Putamen (tissue), 1 donor: ENCODE data around the gene FKBP11.

ENCODE experiments used
- DNase-seq: peaks from one replicate; pipeline ENCODE4 v3.0.0-alpha.2; 2016; ENCODE audit warnings: low spot score

The FKBP11 gene

DNA sequence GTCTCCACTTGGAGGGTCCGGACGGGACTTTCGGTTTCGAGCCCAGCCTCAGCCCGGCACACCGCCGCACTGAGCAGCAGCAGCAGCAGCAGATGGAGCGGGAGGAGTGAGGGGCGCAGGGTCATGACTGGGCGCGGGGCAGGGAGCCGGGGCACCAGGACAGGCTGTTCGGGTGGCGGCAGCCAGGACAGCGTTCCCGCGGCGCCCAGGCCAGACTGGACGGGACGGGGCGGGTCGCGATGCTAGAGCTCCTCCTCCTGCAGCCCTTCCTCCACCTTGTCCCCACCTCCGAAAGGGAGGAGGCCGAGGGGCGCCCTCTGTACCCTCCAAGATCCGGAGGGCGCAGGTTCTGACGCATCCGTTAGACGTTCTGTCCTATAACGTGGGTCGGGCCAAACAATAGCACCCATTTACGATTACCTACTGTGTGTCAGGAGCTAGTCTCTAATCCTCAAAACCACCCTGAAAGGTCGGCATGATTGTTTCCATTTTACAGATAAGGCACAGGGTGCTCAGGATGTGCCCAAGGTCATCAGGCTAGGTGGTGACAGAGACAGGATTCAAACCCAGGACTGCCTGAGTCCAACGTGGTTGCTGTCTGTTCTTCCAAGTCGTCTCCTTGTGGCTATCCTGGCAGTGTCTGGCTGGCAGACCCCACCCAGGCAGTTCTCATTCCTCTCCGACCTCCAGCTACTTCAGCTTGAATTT lies at the start of gene FKBP11:
TSS of gene FKBP11 (minus strand) at position 189 of the 708 bp plus-strand sequence. CDS start at position 125, 64 bp downstream.
- DNase-seq: no peak

DNA sequence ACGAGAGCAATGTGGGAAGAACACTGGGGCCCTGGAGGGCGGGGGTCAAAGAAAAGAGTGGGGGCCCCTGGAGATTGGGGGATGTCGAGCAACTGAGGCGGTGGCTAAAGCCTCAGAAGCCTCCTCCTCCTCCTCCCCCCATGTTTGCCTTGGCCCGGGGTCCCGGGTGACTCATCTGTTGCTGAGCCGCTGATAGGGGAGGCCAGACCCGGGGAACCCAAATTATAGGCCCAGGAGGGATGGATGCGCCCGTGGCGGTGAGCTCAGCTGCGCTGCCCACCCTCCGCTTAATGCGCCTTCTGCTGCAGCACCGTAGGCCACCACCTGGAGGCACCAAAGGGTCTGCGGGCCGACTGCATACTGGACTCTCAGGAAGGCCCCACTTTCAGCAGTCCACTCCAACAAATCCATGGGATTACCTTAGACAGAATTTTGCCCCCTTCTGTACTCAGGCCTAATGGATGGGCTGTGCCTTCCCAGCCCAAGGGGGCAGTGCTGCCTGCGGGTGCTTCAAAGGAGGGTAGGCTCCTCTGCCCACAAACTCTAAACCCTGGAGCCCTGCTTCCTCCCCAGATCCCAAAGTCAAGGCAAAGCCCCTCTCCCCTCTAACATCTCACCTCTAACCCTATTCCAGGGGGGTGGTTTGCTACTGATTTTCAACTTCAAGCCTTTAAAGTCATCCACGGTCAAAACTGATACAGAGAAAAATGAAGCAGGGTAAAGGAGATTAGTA lies 48.8 kb upstream of the FKBP11 start:
- no peak for DNase-seq

DNA sequence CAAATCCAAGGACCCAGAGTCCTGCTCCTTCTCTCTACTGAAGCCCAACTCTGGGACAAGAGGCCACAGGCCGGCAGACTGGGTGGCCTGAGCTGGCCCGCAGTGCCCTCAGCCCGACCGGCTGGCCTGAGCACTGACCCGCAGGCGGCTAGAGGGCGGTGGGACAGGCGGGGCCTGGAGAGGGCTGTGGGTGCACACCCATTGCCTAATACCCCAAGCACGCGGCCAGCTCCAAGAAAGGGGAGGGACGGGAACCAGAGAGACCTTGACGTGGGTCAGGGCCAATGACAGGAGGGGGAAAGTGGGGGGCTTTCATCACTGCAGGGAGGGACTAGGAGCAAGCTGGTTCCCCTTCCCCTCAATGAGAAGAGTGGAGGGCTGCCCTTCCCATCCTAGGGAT lies 48.2 kb upstream of the FKBP11 start:
- DNase-seq: no peak

DNA sequence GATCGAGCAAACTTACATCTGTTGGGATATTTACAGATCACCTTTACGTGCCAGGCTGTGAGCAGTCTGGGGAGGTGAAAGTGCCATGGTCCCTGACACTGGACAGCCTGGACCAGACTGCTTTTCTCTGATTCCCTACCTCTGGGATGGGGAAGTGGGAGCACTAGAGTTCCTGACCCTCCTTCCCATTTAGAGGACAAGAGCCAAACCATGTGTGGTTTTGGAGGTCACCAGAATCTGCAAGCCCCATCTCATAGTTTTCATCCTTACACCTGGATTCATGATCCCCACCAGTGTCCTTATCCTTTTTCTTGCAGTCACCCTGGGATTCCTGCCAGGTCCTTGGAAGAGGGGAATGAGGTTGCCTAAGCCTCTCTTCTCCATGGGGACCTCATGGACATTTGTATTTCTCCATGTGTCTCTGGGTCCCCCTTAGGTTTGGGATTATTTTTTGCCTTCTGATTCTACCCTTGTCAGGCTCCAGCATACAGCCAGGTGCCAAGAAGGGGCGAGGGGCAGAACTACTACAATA lies 47.7 kb upstream of the FKBP11 start:
- DNase-seq: no peak

DNA sequence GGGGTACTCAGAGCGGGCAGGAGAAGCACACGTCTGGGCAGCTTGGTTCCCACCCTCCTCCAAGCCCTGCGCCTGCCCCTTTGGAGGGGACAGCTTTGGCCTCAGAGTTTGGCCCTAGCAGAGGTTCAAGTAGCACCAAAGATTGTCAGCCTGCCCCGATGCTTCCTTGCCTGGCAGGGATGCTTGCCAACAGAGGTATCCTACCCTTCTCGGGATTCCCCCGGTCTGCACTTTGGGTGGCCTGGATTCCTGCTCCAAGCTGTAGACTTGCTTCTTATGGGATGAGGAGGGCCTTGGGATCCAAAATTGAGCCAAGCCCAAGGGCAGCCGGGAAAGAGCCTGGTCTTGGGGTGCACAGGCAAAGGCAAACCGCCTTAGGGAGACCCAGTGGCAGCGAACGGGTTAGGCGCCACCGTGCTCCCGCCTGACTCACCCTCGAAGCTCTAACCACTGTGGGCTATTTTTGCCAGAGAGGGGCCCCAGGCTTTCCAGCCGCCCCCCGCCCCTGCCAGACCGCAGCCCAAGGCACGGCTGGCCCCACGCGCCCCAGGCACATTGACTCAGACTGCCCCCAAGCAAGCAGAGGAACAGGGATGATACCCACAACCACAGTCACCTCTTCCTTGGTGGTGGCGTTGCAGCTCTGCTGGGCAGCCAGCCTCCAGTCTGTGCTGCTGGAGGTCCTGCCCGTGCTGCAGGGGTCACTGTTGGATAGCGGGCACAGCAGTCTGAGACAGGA lies 47.1 kb upstream of the FKBP11 start:
- DNase-seq: no peak

DNA sequence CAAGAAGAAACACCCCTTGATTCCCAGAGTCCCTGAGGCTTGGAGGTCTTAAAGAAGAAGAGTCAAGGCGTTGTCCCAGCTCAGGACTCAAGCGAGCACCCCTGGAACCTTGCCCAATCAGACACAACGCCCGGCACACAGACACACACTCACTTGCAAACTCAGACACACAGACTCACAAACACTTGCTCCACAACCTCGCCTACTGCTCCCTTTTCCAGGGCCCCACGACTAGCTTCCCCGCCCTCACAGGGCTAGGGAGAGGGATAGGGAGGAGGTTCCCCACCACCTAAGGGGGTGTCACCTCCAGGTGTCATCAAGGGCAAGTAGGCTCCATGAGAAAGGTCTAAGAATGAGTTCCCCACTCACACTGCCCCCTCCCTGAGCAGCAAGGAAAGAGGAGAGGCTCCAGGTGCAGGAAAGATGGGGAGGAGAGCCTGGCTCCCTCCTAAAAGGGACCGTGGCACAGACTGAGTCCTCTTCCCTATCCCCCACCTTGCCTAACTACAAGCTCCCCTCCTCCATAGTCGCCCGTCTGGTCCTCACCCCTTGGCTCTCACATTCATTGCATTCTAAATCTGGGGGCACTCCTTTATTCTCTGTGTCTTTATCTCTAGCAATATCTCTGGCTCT lies 45.5 kb upstream of the FKBP11 start:
- DNase-seq: no peak

DNA sequence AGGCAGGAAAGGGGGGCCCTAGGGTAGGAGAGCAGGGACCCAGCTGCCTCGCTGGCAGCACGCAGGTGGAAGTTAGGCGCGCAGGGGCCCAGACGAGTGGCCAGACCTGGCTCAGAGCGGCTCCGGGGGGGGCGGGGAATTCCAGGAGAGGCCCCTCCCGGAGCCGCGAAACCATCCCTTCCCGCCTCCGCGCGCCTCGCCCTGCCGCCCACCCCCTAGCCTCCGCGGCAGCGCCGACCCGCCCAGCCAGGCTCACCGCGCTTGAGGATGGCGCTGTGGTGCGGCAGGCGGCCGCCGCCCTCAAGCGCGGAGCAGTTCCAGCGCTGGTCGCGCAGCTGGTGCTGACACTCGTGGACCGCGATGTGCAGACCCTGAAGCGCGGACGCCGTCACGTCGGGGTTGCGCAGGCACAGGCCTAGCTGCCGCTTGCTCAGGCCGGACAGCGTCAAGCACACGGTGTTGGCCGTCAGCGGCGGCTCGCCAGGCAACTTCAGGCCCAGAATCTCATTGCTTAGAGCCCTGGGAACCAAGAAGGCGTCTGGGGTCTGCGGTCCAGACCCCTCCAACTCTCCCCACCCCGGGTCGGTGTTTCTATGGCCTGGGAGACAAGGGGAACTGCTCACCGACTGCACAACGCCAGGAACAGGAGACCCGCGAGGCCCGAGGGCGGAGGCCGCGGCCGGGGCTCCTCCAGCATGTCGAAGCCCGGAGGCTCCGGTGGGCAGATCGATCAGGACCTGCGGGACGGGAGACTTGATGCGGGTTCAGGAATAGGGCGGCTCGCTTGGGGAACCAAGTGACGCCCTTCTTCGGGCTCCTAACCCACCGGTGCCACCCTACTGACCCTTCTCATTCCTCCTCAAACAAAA lies 44.8 kb upstream of the FKBP11 start:
- no peak for DNase-seq

DNA sequence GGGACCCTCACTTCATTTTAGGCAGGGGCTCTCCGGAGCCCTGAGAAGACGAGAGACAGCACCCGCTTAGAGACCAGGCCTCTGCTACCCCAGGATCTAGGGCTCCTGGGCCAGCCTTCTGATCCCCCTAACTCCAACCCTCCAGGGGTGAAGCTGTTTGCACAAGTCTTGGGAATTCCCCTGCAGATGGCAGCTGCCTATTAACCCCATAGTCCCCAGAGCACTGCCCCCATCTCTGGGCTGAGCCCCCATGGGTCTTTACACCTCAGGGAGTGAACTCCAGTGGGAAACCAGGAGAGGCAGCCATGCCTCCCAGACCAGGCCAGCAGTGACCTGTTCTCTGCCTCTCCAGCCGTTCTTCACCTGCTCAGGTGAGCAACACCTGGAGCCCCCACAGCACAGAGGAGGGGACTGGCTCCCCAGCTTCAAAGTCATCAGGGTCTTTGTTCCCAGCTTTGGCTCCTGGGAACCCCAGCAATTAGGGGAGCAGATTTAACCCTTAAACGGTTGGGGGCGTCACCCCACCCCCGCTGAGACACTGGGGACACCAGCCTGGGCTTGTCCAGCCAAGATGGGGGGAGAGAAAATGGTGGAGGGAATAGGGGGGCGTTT lies 44.0 kb upstream of the FKBP11 start:
- DNase-seq: no peak

DNA sequence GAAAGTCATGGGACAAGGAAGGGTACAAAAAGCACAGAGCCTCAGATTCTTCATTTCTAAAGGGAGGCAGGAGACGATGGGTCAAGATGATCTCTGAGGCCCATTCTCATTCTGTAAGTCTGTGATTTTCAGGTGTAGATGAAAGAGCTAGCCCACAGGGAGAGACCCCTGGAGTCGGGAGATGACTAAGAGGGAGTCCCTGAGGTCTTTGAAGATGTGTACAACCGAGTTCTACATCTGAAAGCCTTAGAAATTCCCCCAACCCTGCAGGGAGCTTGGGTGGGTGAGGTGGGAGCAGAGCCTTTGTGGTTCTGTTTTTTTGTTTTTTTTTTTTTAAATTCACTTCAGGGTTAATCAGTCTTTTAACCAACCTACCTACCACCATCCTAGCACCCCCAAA lies 43.2 kb upstream of the FKBP11 start:
- DNase-seq: no peak

DNA sequence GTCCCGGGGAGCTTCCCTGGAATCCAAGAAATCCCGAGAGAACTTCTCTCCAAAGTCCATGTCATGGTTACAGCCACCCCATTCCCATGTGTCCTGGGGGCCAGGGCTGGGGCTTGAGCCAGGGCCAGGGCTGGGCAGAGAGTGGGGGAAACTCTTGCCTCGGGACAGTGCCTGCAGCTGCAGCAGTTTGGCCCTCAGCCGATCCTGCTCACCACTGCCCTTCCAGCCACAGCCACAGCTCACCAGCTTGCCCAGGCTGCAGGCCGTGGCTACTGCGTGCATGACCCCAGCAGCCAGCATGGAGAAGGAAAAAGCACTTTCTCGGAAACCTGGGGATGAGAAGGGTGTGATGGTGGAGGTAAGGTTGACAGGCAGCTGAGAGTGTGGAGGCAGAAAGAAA lies 42.7 kb upstream of the FKBP11 start:
- DNase-seq: no peak

DNA sequence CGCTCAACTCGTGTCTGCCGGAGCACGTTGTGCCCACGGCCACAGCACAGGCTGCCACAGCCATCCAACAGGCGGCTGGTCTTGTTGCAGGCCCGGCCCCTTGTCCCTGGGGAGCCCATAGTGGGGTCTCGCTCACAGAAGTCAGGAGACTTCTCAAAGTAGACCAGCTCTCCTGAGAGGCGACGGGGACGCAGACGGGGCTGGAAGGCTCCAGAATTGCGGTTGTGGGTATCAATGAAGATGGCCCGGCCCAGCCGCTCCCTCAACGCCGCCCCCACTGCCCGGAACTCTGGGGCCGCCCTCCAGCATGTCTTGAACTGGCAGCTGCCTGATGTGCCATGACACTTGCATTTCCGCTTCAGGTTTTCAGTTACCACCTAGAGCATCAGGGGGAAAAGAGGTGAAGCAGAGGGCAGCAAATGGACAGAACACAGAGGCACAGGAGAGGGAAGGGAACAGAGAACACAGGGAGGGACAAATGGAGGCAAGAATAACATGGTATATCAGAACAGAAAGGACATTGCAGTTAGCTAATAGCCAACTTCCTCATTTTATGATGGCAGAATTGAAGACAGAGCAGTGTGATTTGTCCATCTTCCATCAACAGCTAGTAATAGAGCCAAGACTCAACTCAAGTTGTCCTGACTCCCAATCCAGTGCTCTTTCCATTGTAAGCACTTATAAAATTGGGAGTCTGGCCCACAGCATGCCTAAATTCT lies 41.0 kb upstream of the FKBP11 start:
- DNase-seq: no peak

DNA sequence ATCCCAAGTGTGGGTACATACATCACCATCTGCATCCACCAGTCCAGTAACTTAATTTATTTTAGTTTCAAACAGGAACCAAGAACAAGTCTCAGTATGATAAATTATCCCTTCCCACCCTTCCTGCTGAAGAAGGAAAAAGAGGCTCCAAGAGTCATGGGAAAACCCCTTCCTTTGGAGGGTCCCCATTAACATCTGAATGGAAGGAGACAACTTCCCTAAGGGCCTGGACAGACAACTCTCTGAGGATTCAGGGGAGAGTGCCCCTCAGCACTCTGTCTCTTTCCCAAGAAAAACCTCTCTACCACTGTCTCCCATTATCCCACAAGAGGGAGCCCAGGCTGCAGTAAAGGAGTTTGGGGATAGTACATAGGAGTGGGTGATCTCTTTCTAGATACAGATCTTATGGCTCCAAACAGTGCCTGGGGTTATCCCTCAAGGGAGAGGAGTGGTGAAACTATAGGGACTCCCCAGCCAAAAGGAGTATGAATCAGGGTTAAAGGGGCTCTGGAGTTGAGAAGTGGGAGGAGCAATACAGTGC lies 40.1 kb upstream of the FKBP11 start:
- no peak for DNase-seq

DNA sequence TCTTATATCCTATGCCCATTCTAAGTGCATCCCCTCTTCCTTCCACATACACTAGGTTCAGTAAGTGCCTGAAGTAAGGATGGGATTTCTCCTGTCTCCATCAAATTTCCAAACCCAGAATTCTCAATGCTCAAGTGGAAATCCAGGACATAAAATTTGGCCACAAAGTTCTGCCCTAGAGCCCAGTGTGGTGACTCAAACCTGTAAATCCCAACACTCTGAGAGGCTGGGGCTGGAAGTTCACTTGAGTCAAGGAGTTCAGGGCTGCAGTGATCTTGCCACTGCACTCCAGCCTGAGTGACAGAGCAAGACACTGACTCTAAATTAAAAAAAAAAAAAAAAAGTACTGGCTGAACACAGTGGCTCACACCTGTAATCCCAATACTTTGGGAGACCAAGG lies 36.5 kb upstream of the FKBP11 start:
- DNase-seq: no peak

DNA sequence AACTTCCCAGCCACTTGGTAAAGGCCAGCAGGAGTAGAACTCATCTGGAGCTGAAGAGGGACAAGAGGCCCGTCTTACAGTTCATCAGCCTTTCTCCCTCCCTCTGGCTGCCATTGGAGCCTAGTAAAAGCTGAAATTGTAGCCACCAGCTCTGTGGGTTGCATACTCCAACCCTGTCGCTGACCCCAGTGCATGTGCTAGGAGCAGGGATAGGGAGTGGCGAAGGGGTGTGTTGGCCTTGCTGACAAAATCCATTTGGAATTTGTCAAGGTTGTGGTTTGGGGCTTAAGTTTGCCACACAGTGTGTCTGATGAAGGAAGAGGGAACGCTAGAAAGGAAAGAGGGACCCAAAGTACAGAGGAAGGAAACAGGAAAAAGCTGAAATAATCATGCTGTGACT lies 36.0 kb upstream of the FKBP11 start:
- DNase-seq: no peak

DNA sequence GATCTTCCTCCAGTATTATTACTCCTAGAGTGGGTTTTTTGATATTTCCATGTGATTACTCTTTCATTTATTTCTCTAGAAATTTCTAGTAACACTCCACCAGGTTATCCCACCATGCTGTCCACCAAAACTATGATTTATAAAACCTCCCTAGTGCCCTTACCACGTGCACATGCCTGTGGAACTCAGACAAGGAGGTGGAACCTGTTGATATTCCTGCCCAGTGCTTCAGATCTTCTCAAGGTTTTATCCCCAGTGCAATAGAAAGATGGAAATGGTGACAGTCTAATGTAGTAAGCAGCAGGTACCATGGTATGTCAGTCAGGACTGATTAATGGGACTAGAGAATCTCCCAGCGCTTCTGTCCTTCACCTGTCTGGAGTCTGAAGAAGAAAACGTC lies 35.5 kb upstream of the FKBP11 start:
- no peak for DNase-seq

DNA sequence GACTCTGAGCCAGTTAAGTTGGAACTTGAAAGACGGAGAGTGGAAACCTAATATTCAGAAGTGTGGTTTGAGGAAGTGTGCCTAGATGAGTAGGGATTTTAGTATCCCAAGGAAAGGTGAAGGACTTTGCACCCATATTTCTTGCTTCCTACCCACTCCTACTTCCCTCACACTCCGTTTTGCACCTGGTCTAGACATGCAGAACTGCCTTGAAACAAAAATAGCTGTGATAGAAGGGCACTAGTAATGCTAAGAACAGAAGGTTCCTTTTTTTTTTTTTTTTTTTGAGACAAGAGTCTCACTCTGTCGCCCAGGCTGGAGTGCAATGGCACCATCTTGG lies 32.7 kb upstream of the FKBP11 start:
- peak; percentile 11 for DNase-seq

DNA sequence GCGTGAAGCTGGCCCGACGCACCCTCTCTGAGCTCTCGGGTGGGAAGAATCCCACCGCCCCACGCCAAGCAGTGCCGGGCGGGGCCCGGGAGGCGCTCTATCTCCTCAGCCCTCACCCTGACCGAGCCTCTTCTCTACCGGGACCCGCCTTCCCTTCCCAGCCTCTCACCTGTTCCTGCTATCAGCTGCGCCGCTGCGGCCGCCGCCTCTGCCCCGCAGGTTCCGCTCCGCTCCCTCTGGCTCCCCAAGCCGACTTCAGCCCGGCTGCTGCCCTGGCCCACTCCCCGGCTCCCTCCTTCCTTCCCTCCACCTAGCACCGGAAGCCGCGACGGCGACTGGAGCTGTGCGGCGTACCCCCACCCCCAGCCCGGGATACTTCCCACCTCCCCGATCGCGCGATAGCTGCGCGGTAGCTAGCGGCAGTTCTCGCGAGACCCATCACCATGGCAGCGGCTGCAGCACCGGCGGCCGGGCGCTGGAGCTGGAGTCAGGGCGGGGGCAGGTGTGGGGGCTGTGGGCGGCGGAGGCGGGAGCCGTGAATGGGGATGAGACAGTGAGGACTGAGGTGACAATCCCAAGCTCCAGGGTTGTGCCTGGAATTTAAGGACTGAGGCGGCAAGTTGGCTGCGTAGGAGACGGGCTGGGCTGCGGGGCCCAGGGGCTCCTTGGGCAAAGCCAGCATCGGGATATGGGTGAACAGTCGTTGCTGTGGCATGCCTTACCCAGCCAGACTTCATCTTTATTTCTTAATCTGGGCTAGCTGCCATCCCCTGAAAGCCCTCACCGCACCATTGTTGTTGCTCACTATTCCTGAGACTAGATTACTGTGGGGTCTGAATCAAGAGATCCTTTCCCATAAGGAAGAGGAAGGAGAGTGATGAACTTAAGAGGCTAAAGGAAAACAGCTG lies 32.1 kb upstream of the FKBP11 start, which contains the start of gene ARF3:
TSS of gene ARF3 (minus strand) at position 347 of the 908 bp plus-strand sequence. CDS start 16,392 bp downstream, outside the sequence.
- DNase-seq: peak; percentile 92

DNA sequence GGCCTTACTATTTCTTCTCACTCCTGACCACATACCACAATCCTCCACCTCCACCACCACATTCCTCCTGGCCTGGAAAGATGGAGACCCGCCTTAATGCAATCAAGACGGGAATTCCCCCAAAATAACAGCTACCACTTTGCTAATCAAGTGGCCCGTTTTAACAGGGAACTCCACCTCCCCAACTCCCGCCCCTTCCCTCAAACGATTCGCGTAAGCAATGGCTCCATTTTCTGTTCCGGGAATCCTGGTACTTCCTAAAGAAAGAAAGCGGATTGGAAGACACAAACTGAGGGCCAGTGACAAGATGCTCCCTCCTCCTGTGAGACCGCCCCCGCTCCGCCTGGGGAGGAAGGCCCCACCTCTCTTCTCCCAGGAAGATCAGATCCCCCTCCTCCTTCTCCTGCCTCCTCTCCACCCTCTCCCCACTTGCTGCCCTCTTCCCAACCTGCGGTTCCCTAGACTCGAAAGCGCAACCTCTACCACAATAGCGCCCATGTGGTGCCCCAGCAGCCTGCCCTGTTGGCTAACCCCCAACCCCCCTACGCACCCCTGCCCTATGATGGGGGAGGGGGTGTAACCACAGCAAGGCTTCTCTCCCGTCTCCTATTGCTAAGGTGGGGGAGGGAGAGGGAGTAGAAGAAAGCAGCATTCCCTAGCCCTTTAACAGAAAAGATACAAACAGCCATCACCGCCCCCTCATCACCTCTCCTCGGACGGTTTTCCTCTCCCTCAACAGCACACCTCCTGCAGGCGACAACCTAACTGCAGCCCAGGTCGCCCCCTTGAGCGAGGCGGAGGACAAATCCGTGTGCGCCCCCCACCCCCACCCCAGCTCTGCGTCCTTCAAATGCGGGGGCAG lies 31.2 kb upstream of the FKBP11 start:
- peak; percentile 90 for DNase-seq
